HG03135 (cell line): Measurements from ENCODE around the gene DIAPH3.

ENCODE experiments used
- ATAC-seq: cut with Tn5 transposase; IDR thresholded peaks from one replicate; pipeline ENCODE4 v1.9.1; 2021; ENCODE audit warnings: mild to moderate bottlenecking, moderate library complexity; ENCODE audit not compliant: unreplicated experiment

Gene DIAPH3

GRCh38 chr13:59744747-59745391 lies 418.9 kb downstream of the DIAPH3 start:
- ATAC-seq: peak; percentile 76

GRCh38 chr13:59743195-59743594 lies 420.5 kb downstream of the DIAPH3 start:
- ATAC-seq: no peak

- no peak for ATAC-seq
Observed at GRCh38 chr13:59742467-59742866, 421.3 kb downstream of the DIAPH3 start.

GRCh38 chr13:59738921-59739320 lies 424.8 kb downstream of the DIAPH3 start:
- ATAC-seq: no peak

GRCh38 chr13:59734393-59734792 lies 429.3 kb downstream of the DIAPH3 start:
- peak; percentile 100 for ATAC-seq

- ATAC-seq: no peak
Observed at GRCh38 chr13:59733744-59734143, 430.0 kb downstream of the DIAPH3 start.

- no peak for ATAC-seq
Observed at GRCh38 chr13:59730026-59730425, 433.7 kb downstream of the DIAPH3 start.

- no peak for ATAC-seq
Observed at GRCh38 chr13:59728896-59729545, 434.7 kb downstream of the DIAPH3 start.

- no peak for ATAC-seq
Observed at GRCh38 chr13:59721926-59722910, 441.5 kb downstream of the DIAPH3 start.

- ATAC-seq: no peak
Observed at GRCh38 chr13:59715611-59716010, 448.1 kb downstream of the DIAPH3 start.

GRCh38 chr13:59710996-59711701 lies 452.6 kb downstream of the DIAPH3 start:
- ATAC-seq: no peak

GRCh38 chr13:59710416-59710815 lies 453.3 kb downstream of the DIAPH3 start:
- no peak for ATAC-seq

- ATAC-seq: no peak
Observed at GRCh38 chr13:59706101-59706976, 457.4 kb downstream of the DIAPH3 start.

- no peak for ATAC-seq
Observed at GRCh38 chr13:59702269-59702668, 461.5 kb downstream of the DIAPH3 start.

- no peak for ATAC-seq
Observed at GRCh38 chr13:59701261-59701660, 462.5 kb downstream of the DIAPH3 start.

GRCh38 chr13:59700281-59700680 lies 463.4 kb downstream of the DIAPH3 start:
- no peak for ATAC-seq

- no peak for ATAC-seq
Observed at GRCh38 chr13:59696271-59696670, 467.5 kb downstream of the DIAPH3 start.

- ATAC-seq: no peak
Observed at GRCh38 chr13:59691501-59692066, 472.1 kb downstream of the DIAPH3 start.

GRCh38 chr13:59690857-59691500 lies 472.7 kb downstream of the DIAPH3 start:
- no peak for ATAC-seq
